Endothelial cell of umbilical vein (primary cell): ENCODE data around the gene GJB2. TPM values are rescaled to one million over a fixed set of nuclear protein-coding genes. Genes with fewer than 3 reads are reported as not detected.
A peak's percentile ranks its signal among the peaks of the same experiment; 100 is the strongest.

Experiments
- BruUV-seq: library from RNA; stranded (reverse); fragments of 400-500 nt; replicated peaks from 2 replicates; lab custom pipeline; 2021; lab: Mats Ljungman, UMichigan
- CTCF ChIA-PET: fragments of 300-600, 350-600 bp; sonication (Branson Sonifier 250); formaldehyde crosslinking; loops from one replicate; lab custom pipeline; 2021; ENCODE audit warnings: antibody characterized with exemption, inconsistent platforms; lab: Charles Lee
- POLR2A ChIA-PET: fragments of 300-600, 350-600 bp; sonication (Branson Sonifier 250); formaldehyde crosslinking; loops from one replicate; lab custom pipeline; 2021; ENCODE audit warnings: antibody characterized with exemption, inconsistent platforms; lab: Charles Lee
- DNase-seq: peaks from one replicate; pipeline ENCODE4 v3.0.0-alpha.2; 2011; ENCODE audit warnings: low read depth, low spot score
- FAIRE-seq: peaks from 2 replicates; lab custom pipeline; 2011; peaks lifted over from hg19 to GRCh38; lab: Jason Lieb, UNC
- H2AFZ ChIP-seq: 2 replicates; pipeline ENCODE4 v1.6.0; 2012; ENCODE audit warnings: low read depth, low read length, control low read depth, inconsistent platforms
- H3K27ac ChIP-seq: 2 replicates; pipeline ENCODE4 v1.5.1; 2011; ENCODE audit warnings: low read depth, mild to moderate bottlenecking, control low read depth, low read length, moderate library complexity; ENCODE audit not compliant: insufficient read depth
- H3K27me3 ChIP-seq, 2 experiments: 2 replicates each; pipeline versions ENCODE4 v1.6.0 to v1.6.1; 2011; ENCODE audit warnings: low read length in 2 of 2, mixed read lengths in 1 of 2; ENCODE audit not compliant: control insufficient read depth in 2 of 2, insufficient read depth in 2 of 2
- H3K36me3 ChIP-seq, 2 experiments: 2 replicates in 1 of 2; 3 replicates in 1 of 2; pipeline ENCODE4 v1.5.1; 2011; ENCODE audit warnings: low read length in 2 of 2, mild to moderate bottlenecking in 1 of 2, moderate library complexity in 1 of 2; ENCODE audit not compliant: control insufficient read depth in 2 of 2, insufficient read depth in 2 of 2; ENCODE audit errors: extremely low read depth in 1 of 2
- H3K4me1 ChIP-seq: 3 replicates; pipeline ENCODE4 v1.5.1; 2011; ENCODE audit warnings: mild to moderate bottlenecking, low read length; ENCODE audit not compliant: control insufficient read depth, insufficient read depth; ENCODE audit errors: extremely low read depth
- H3K4me2 ChIP-seq: 2 replicates; pipeline ENCODE4 v1.6.1; 2011; ENCODE audit warnings: low read length, control low read depth, mixed read lengths; ENCODE audit not compliant: insufficient read depth
- H3K4me3 ChIP-seq, 3 experiments: fragments of 200-600 bp in 1 of 3; sonication (generic), shearing (Covaris generic) in 1 of 3; replicated peaks in 1 of 3; 2 replicates each; pipeline ENCODE4 v1.5.1; 2011 to 2016; ENCODE audit warnings: control low read depth in 3 of 3, low read length in 3 of 3, mild to moderate bottlenecking in 2 of 3, inconsistent platforms in 1 of 3, low read depth in 1 of 3, moderate library complexity in 1 of 3; ENCODE audit not compliant: insufficient read depth in 1 of 3
- H3K79me2 ChIP-seq: 2 replicates; pipeline ENCODE4 v1.6.0; 2012; ENCODE audit warnings: low read length, inconsistent platforms; ENCODE audit not compliant: control insufficient read depth, insufficient read depth
- H3K9ac ChIP-seq: replicated peaks from 2 replicates; pipeline ENCODE3; 2011; ENCODE audit warnings: low read length, control low read depth; ENCODE audit not compliant: insufficient read depth; ENCODE audit errors: extremely low read depth
- H3K9me1 ChIP-seq: replicated peaks from 3 replicates; pipeline ENCODE4 v1.6.0; 2011; ENCODE audit warnings: mild to moderate bottlenecking, low read length; ENCODE audit not compliant: control insufficient read depth, insufficient read depth; ENCODE audit errors: extremely low read depth
- H3K9me3 ChIP-seq: replicated peaks from 2 replicates; pipeline ENCODE4 v1.5.1; 2012; ENCODE audit warnings: low read length, inconsistent platforms; ENCODE audit not compliant: control insufficient read depth, insufficient read depth
- H4K20me1 ChIP-seq: replicated peaks from 2 replicates; pipeline ENCODE3; 2011; ENCODE audit warnings: mild to moderate bottlenecking, low read length; ENCODE audit not compliant: control insufficient read depth, insufficient read depth; ENCODE audit errors: extremely low read depth
- EZH2 ChIP-seq: IDR thresholded peaks from 2 replicates; pipeline ENCODE4 v1.6.1; 2012; ENCODE audit warnings: borderline replicate concordance, low read depth, mild to moderate bottlenecking, moderate library complexity, low read length, inconsistent platforms; ENCODE audit not compliant: severe bottlenecking
- GATA2 ChIP-seq: IDR thresholded peaks from 2 replicates; pipeline ENCODE4 v1.7.0; 2011; ENCODE audit warnings: low read depth, mild to moderate bottlenecking, moderate library complexity, mixed read lengths, low read length; ENCODE audit not compliant: insufficient read length, insufficient read depth
- JUN ChIP-seq: IDR thresholded peaks from 2 replicates; pipeline ENCODE4 v1.6.1; 2011; ENCODE audit warnings: borderline replicate concordance, low read depth; ENCODE audit not compliant: insufficient read length, insufficient read depth
- dilution Hi-C: fragments of 300-500 bp; cut with MboI; formaldehyde crosslinking; loops from one replicate; pipeline ENCODE4 v1.15.0; 2019; ENCODE audit warnings: low sequenced_read_pairs; ENCODE audit not compliant: extremely low pct_ligation_motif_present
- intact Hi-C: fragments of 100-400 bp; cut with micrococcal nuclease; formaldehyde crosslinking; loops from one replicate; pipeline ENCODE4 v1.10.0; 2022
- polyA plus RNA-seq, 4 experiments: library from polyadenylated mRNA; depleted of rRNA in 3 of 4; stranded (reverse) in 3 of 4; unstranded in 1 of 4; fragments of >200 nt; gene quantifications; 2 replicates each; pipeline versions ENCODE4 v1.2.1 to v1.2.3, GENCODE V29; 2011 to 2012; ENCODE audit warnings: missing spikeins in 1 of 4
- total RNA-seq: library from RNA; stranded (reverse); gene quantifications from 2 replicates; pipeline ENCODE4 v1.2.3, GENCODE V29; 2021

GJB2 gene
- total and polyA plus RNA-seq, 2 donors (not counting 3 experiments of a cell fraction or from before 2014, with no cell fraction given): not detected

DNA sequence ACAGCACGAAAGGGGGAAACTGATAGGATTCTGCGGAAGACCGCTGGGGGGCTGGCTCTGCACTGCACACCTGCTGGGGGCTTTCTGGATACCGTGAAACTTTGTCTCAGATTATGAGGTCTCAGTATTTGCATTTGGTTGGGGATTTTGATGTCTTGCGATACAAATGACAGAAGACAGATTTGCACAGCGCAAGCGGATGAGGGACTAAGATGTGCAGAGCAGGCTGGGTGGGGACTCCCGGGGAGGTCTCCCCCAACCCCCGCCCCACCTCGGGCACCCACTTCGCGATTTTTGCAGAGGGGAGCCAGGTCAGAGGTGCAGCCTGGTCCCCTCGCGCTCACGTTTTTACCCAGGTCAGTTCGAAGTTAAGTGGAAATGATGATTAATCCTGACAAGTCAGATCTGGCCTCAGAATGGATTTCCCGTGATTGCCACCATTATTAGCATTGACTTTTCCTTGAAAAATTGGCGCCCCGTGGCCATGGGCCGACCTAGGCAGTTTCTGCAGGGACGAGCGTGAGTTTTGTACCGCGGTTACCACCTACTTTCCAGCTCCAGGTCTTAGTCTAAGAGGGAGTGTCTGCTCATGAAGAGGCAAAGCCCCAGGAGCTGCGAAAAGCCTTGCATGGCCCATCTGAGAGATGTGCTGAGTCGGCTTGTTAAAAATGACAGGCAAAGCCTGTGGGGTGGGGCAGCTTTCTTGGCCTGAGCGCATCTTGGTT lies 1.3 kb upstream of the GJB2 start:
- dilution Hi-C loops: no loop called here
- peaks cover 73 to 86% of the 10 kb centered on the region in 2 experiments for H3K27me3 ChIP-seq
- ChIA-PET POLR2A (no interaction called here), CTCF (interaction anchor here (1.3 to 5.1 kb wide), 2 partner anchors 9 to 732 kb away, joined by 4 to 109 read pairs; no protein-coding TSS in a partner anchor)
- H3K27ac ChIP-seq: no peak overlapping the region
- H3K9ac ChIP-seq: no peak overlapping the region
- BruUV-seq: no TSS peak
- no peak overlapping the region for H3K4me2 ChIP-seq
- no peaks in the 10 kb centered on the region for H4K20me1 ChIP-seq
- H3K36me3 ChIP-seq: no peaks in the 10 kb centered on the region
- no peak overlapping the region for H3K4me3 ChIP-seq
- intact Hi-C loops: no loop called here
- H3K4me1 ChIP-seq: no peaks in the 10 kb centered on the region
- no peaks in the 10 kb centered on the region for H3K9me1 ChIP-seq
- no peaks in the 10 kb centered on the region for H3K79me2 ChIP-seq
- DNase-seq (no peak), FAIRE-seq (peak; percentile 59)
- no peak overlapping the region for H2AFZ ChIP-seq
- no peaks in the 10 kb centered on the region for H3K9me3 ChIP-seq
- TF ChIP-seq EZH2 (peak; percentile 75), JUN (no peak)

DNA sequence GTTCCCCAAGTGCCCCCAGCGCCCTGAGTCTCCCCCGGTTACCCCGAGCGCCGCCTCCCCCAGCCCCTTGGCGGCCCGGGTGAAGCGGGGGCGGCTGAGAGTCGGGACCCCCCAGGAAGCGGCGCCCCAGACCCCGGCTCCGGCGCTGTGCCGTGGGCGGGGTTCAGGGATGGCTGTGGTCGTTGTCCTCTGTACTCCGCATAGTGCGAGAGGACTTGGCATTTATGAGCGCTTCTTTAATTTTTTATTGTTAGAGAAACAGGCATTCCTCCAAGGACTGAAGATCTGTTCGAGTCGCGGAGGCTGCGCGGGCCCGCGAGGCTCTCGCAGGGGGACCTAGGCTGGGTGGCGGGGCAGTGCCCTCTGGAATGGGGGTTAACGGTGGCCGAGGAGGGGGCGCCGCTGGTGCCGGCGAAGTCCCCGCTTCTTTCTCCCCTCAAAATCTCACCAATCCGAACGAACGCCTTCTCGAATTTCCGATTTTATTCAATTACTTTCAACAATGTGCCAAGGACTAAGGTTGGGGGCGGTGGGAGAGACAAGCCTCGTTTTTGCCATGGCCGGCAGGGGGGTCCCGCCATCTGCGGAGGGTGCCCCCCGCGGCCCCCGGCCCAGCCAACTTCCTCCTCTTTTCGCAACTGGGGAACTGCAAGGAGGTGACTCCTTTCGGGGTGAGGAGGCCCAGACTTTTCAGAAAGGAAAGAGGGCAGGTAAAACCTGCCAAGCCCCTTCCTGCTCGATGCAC lies 596 bp upstream of the GJB2 start:
- TF ChIP-seq GATA2 (no peak), EZH2 (peak; percentile 29)
- Histone ChIP-seq H3K27me3 (peaks cover 69 to 83% of the 10 kb centered on the region in 2 experiments), H3K4me3 (peak overlapping the region in 1 of 3 experiments; percentile 31)

More for the DNA sequence above, 596 bp upstream of the GJB2 start:
- H3K9me1 ChIP-seq: no peaks in the 10 kb centered on the region
- no peak overlapping the region for H2AFZ ChIP-seq
- no TSS peak for BruUV-seq
- H3K4me2 ChIP-seq: no peak overlapping the region
- no peak for DNase-seq
- no peaks in the 10 kb centered on the region for H4K20me1 ChIP-seq
- POLR2A ChIA-PET: no interaction called here
- no peaks in the 10 kb centered on the region for H3K36me3 ChIP-seq
- no peaks in the 10 kb centered on the region for H3K9me3 ChIP-seq
- H3K9ac ChIP-seq: no peak overlapping the region
- intact Hi-C loops: no loop called here
- H3K79me2 ChIP-seq: no peaks in the 10 kb centered on the region
- CTCF ChIA-PET: no interaction called here
- no peak overlapping the region for H3K27ac ChIP-seq
- FAIRE-seq: no peak
- dilution Hi-C loops: no loop called here
- no peaks in the 10 kb centered on the region for H3K4me1 ChIP-seq
